H1 (cell line): Measurements from ENCODE around the gene CPZ. TPM values are rescaled to one million over a fixed set of nuclear protein-coding genes. Genes with fewer than 3 reads are reported as not detected.

Experiments used
- CTCF ChIA-PET: fragments of 300-600 bp; sonication (Branson Sonifier 250); formaldehyde crosslinking; loops from one replicate; lab custom pipeline; 2021; ENCODE audit not compliant: partially characterized antibody; lab: Charles Lee
- POLR2A ChIA-PET: fragments of 300-600 bp; sonication (Branson Sonifier 250); formaldehyde crosslinking; loops from one replicate; lab custom pipeline; 2021; ENCODE audit warnings: inconsistent platforms; ENCODE audit not compliant: partially characterized antibody; lab: Charles Lee
- DNase-seq, 2 experiments: peaks; one replicate each; pipeline versions ENCODE4 v3.0.0 to v3.0.0-alpha.2; 2010 to 2022; ENCODE audit warnings: low spot score in 2 of 2, low read depth in 1 of 2, mixed read lengths in 1 of 2
- FAIRE-seq: peaks from 2 replicates; lab custom pipeline; 2011; peaks lifted over from hg19 to GRCh38; lab: Jason Lieb, UNC
- H2AFZ ChIP-seq: 2 replicates; pipeline ENCODE4 v1.8.1; 2012; ENCODE audit warnings: low read length, inconsistent platforms
- H2AK5ac ChIP-seq: 2 replicates; pipeline ENCODE4 v1.6.1; 2013; ENCODE audit warnings: low read depth, low read length
- H2BK120ac ChIP-seq: replicated peaks from 2 replicates; pipeline ENCODE3; 2013; ENCODE audit warnings: low read depth, low read length, inconsistent platforms
- H2BK12ac ChIP-seq: 2 replicates; pipeline ENCODE4 v1.6.1; 2013; ENCODE audit warnings: low read depth, low read length
- H2BK15ac ChIP-seq: 2 replicates; pipeline ENCODE4 v1.6.1; 2013; ENCODE audit warnings: low read length
- H2BK20ac ChIP-seq: 2 replicates; pipeline ENCODE4 v1.6.1; 2013; ENCODE audit warnings: low read length
- H2BK5ac ChIP-seq: 2 replicates; pipeline ENCODE4 v1.6.1; 2013; ENCODE audit warnings: low read depth, low read length
- H3K14ac ChIP-seq: 2 replicates; pipeline ENCODE4 v1.6.1; 2013; ENCODE audit warnings: inconsistent platforms; ENCODE audit not compliant: insufficient read length
- H3K18ac ChIP-seq: 2 replicates; pipeline ENCODE4 v1.6.1; 2013; ENCODE audit warnings: low read length; ENCODE audit errors: extremely low read depth
- H3K23ac ChIP-seq: 2 replicates; pipeline ENCODE4 v1.6.1; 2013; ENCODE audit warnings: inconsistent platforms; ENCODE audit not compliant: insufficient read length
- H3K23me2 ChIP-seq: 2 replicates; pipeline ENCODE4 v1.6.1; 2013; ENCODE audit warnings: low read depth, low read length
- H3K27ac ChIP-seq: 2 replicates; pipeline ENCODE4 v1.6.1; 2011; ENCODE audit warnings: low read depth, low read length, inconsistent platforms
- H3K27me3 ChIP-seq, 4 experiments: replicated peaks in 1 of 4; 1 replicate in 1 of 4; 2 replicates in 3 of 4; pipeline versions ENCODE4 v1.6.1 to v1.8.1; 2011 to 2013; ENCODE audit warnings: low read length in 3 of 4, mild to moderate bottlenecking in 3 of 4, inconsistent platforms in 2 of 4, mixed read lengths in 2 of 4, moderate library complexity in 1 of 4; ENCODE audit not compliant: control insufficient read depth in 3 of 4, insufficient read depth in 3 of 4; ENCODE audit errors: extremely low read depth in 1 of 4
- H3K36me3 ChIP-seq, 4 experiments: 2 replicates each; pipeline versions ENCODE4 v1.6.1 to v1.8.1; 2011 to 2013; ENCODE audit warnings: mild to moderate bottlenecking in 4 of 4, low read length in 3 of 4, moderate library complexity in 2 of 4, control low read depth in 1 of 4, inconsistent platforms in 1 of 4; ENCODE audit not compliant: insufficient read depth in 4 of 4, control insufficient read depth in 2 of 4
- H3K4ac ChIP-seq: replicated peaks from 2 replicates; pipeline ENCODE3; 2013; ENCODE audit warnings: low read length, low read depth, mixed read lengths, inconsistent platforms; ENCODE audit not compliant: insufficient read length
- H3K4me1 ChIP-seq, 4 experiments: replicated peaks in 1 of 4; 1 replicate in 1 of 4; 2 replicates in 3 of 4; pipeline versions ENCODE4 v1.6.1 to v1.8.1; 2011 to 2013; ENCODE audit warnings: low read length in 3 of 4, inconsistent platforms in 2 of 4, mixed read lengths in 1 of 4; ENCODE audit not compliant: insufficient read depth in 4 of 4, control insufficient read depth in 3 of 4
- H3K4me2 ChIP-seq, 2 experiments: 2 replicates each; pipeline versions ENCODE4 v1.6.1 to v1.8.1; 2011 to 2013; ENCODE audit warnings: low read depth in 2 of 2, low read length in 2 of 2, control low read depth in 1 of 2, inconsistent platforms in 1 of 2, mild to moderate bottlenecking in 1 of 2; ENCODE audit not compliant: insufficient read depth in 1 of 2
- H3K4me3 ChIP-seq, 4 experiments: fragments of 200-600, 300-600 bp in 1 of 4; sonication (generic), shearing (Covaris generic), sonication (Bioruptor Twin) in 1 of 4; 2 replicates each; pipeline versions ENCODE4 v1.5.1 to v1.8.1; 2011 to 2016; ENCODE audit warnings: low read length in 4 of 4, low read depth in 3 of 4, control low read depth in 2 of 4, inconsistent platforms in 2 of 4, mild to moderate bottlenecking in 2 of 4, mixed read lengths in 1 of 4, moderate library complexity in 1 of 4; ENCODE audit not compliant: insufficient read depth in 2 of 4; ENCODE audit errors: extremely low read depth in 1 of 4
- H3K56ac ChIP-seq: replicated peaks from 2 replicates; pipeline ENCODE3; 2013; ENCODE audit warnings: low read depth, mild to moderate bottlenecking, mixed read lengths, low read length, inconsistent platforms; ENCODE audit not compliant: insufficient read length
- H3K79me1 ChIP-seq: 2 replicates; pipeline ENCODE4 v1.6.1; 2013; ENCODE audit warnings: low read depth, low read length, control low read depth
- H3K79me2 ChIP-seq, 2 experiments: 2 replicates each; pipeline versions ENCODE4 v1.6.1 to v1.8.1; 2012 to 2013; ENCODE audit warnings: low read length in 2 of 2, mild to moderate bottlenecking in 2 of 2, inconsistent platforms in 1 of 2; ENCODE audit not compliant: insufficient read depth in 2 of 2, control insufficient read depth in 1 of 2
- H3K9ac ChIP-seq, 4 experiments: replicated peaks in 1 of 4; 1 replicate in 1 of 4; 2 replicates in 3 of 4; pipeline versions ENCODE4 v1.6.1 to v1.8.1; 2011 to 2013; ENCODE audit warnings: low read depth in 3 of 4, low read length in 3 of 4, control low read depth in 2 of 4, mild to moderate bottlenecking in 2 of 4, moderate library complexity in 2 of 4, inconsistent platforms in 1 of 4; ENCODE audit errors: extremely low read depth in 1 of 4
- H3K9me3 ChIP-seq, 2 experiments: 2 replicates each; pipeline versions ENCODE4 v1.6.1 to v1.8.1; 2012 to 2013; ENCODE audit warnings: mild to moderate bottlenecking in 2 of 2, moderate library complexity in 2 of 2, control low read depth in 1 of 2, inconsistent platforms in 1 of 2, low read depth in 1 of 2, low read length in 1 of 2, mixed read lengths in 1 of 2; ENCODE audit not compliant: insufficient read depth in 2 of 2
- H4K20me1 ChIP-seq, 2 experiments: replicated peaks in 1 of 2; 2 replicates each; pipeline versions ENCODE3 to v1.8.1; 2011 to 2013; ENCODE audit warnings: inconsistent platforms in 2 of 2, low read length in 2 of 2, mild to moderate bottlenecking in 1 of 2; ENCODE audit not compliant: insufficient read depth in 2 of 2, control insufficient read depth in 1 of 2
- H4K5ac ChIP-seq: 2 replicates; pipeline ENCODE4 v1.6.1; 2013; ENCODE audit warnings: low read length, low read depth, mixed read lengths, inconsistent platforms; ENCODE audit not compliant: insufficient read length
- H4K8ac ChIP-seq: 2 replicates; pipeline ENCODE4 v1.8.0; 2013; ENCODE audit warnings: mild to moderate bottlenecking, moderate library complexity, low read length, inconsistent platforms; ENCODE audit not compliant: insufficient read depth; ENCODE audit errors: extremely low read depth
- H4K91ac ChIP-seq: replicated peaks from 2 replicates; pipeline ENCODE3; 2013; ENCODE audit warnings: low read length, mixed read lengths, inconsistent platforms; ENCODE audit not compliant: insufficient read length
- CBX5 ChIP-seq: fragments of 300-800, 300-1000 bp; sonication (generic); IDR thresholded peaks from 2 replicates; pipeline ENCODE4 v1.7.1; 2016; ENCODE audit warnings: antibody characterized with exemption, low read length, low read depth
- CHD2 ChIP-seq: IDR thresholded peaks from 2 replicates; pipeline ENCODE4 v1.6.1; 2012; ENCODE audit warnings: low read length, improper control_type of control experiment
- EGR1 ChIP-seq: IDR thresholded peaks from 2 replicates; pipeline ENCODE4 v1.6.1; 2011; ENCODE audit warnings: low read depth, low read length, borderline replicate concordance
- KDM1A ChIP-seq: fragments of 200-600, 300-600 bp; sonication (generic); IDR thresholded peaks from 2 replicates; pipeline ENCODE4 v1.7.1; 2016; ENCODE audit warnings: mild to moderate bottlenecking, low read length, borderline replicate concordance
- NANOG ChIP-seq: IDR thresholded peaks from 2 replicates; pipeline ENCODE4 v1.6.1; 2011; ENCODE audit warnings: low read length, low read depth, mild to moderate bottlenecking, inconsistent platforms; ENCODE audit not compliant: insufficient read depth, poor library complexity, severe bottlenecking
- NRF1 ChIP-seq: IDR thresholded peaks from 2 replicates; pipeline ENCODE4 v1.6.1; 2011; ENCODE audit warnings: mild to moderate bottlenecking, low read depth, low read length, improper control_type of control experiment
- POLR2AphosphoS5 ChIP-seq: IDR thresholded peaks from 2 replicates; pipeline ENCODE4 v1.6.1; 2011; ENCODE audit warnings: low read depth, low read length
- RAD21 ChIP-seq, 2 experiments: IDR thresholded peaks in 1 of 2; conservative IDR thresholded peaks in 1 of 2; 2 replicates each; pipeline ENCODE4 v1.6.1; 2011; ENCODE audit warnings: low read depth in 2 of 2, low read length in 2 of 2, improper control_type of control experiment in 1 of 2, inconsistent platforms in 1 of 2, mild to moderate bottlenecking in 1 of 2, moderate library complexity in 1 of 2
- RBBP5 ChIP-seq: IDR thresholded peaks from 2 replicates; pipeline ENCODE4 v1.7.1; 2012; ENCODE audit warnings: low read depth, mild to moderate bottlenecking, inconsistent platforms, low read length, moderate library complexity, borderline replicate concordance
- SAP30 ChIP-seq: fragments of 300-600 bp; sonication (generic); IDR thresholded peaks from 2 replicates; pipeline ENCODE4 v1.7.1; 2012; ENCODE audit warnings: low read length, moderate library complexity, mild to moderate bottlenecking, inconsistent platforms; ENCODE audit not compliant: insufficient read depth, insufficient replicate concordance
- SIN3A ChIP-seq, 2 experiments: IDR thresholded peaks in 1 of 2; conservative IDR thresholded peaks in 1 of 2; 2 replicates each; pipeline ENCODE4 v1.6.1; 2011 to 2012; ENCODE audit warnings: low read length in 2 of 2, improper control_type of control experiment in 1 of 2, low read depth in 1 of 2, mild to moderate bottlenecking in 1 of 2
- SP4 ChIP-seq: IDR thresholded peaks from 2 replicates; pipeline ENCODE4 v1.6.1; 2012; ENCODE audit warnings: low read length, inconsistent platforms
- YY1 ChIP-seq: IDR thresholded peaks from 2 replicates; pipeline ENCODE4 v1.6.1; 2011; ENCODE audit warnings: low read depth, mild to moderate bottlenecking, low read length
- WGBS, 2 experiments: shearing (Covaris generic) in 1 of 2; methylation state at CpG; one replicate each; pipeline versions ENCODE4 v1.1.6 to v1.1.7; 2013 to 2015; ENCODE audit warnings: low lambda C conversion rate in 2 of 2, mixed read lengths in 2 of 2, inconsistent platforms in 1 of 2, low coverage in 1 of 2, missing lambda C conversion rate in 1 of 2; ENCODE audit not compliant: insufficient replicate concordance in 2 of 2, insufficient coverage in 1 of 2, insufficient read length in 1 of 2; ENCODE audit errors: extremely low coverage in 1 of 2, missing lambda C conversion rate in 1 of 2; 5-methylcytosine and 5-hydroxymethylcytosine counted together
- polyA plus RNA-seq, 7 experiments: library from polyadenylated mRNA; depleted of rRNA in 3 of 7; stranded (reverse) in 5 of 7; unstranded in 2 of 7; fragments of >200 nt in 5 of 7; fragments of 200-250 nt in 2 of 7; gene quantifications; 1 replicate in 5 of 7; 2 replicates in 1 of 7; 4 replicates in 1 of 7; pipeline versions ENCODE4 v1.2.1 to v1.2.3, GENCODE V29; 2011 to 2013; ENCODE audit warnings: missing spikeins in 2 of 7, mixed read lengths in 2 of 7
- total RNA-seq: library from RNA; stranded (reverse); fragmentation: NEBNext Ultra II Directional; extraction: Animal tissue kit (Norgen Biotek cat#: 25700); gene quantifications from 2 replicates; pipeline ENCODE4 v1.2.1, GENCODE V29; 2021

CPZ gene
- total and polyA plus RNA-seq, 2 of the 8 experiments (the other 6 are each of a cell fraction or from before 2014, with no cell fraction given) = 28.8 to 40.7 TPM

DNA sequence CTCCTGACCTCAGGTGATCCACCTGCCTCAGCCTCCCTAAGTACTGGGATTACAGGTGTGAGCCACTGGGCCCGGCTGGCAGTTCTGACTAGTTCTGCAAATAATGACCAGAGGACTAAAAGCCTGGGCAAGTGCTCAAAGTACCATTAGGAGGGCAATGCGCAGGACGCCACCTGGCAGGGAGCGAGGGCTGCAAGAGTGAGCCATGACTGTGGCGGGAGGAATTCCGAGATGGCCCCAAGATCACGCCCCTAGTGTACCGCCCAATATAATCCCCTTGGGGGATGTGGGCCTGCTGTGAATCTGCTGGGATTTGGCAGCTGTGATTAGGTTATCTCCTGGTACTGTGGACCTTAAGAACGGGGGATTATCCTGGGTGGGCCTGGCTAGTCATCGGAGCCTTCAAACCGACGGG, 38.6 kb upstream of the CPZ start:
- no peak overlapping the region for H2AK5ac ChIP-seq
- H3K14ac ChIP-seq = no peak overlapping the region
- H3K4ac ChIP-seq = no peak overlapping the region
- H2BK120ac ChIP-seq = no peak overlapping the region
- H3K79me2 ChIP-seq = no peaks in the 10 kb centered on the region
- H3K79me1 ChIP-seq = no peaks in the 10 kb centered on the region
- H2BK20ac ChIP-seq = no peak overlapping the region
- H3K4me2 ChIP-seq = no peak overlapping the region
- H2BK12ac ChIP-seq = no peak overlapping the region
- no peak overlapping the region for H4K5ac ChIP-seq
- no peaks in the 10 kb centered on the region for H3K27me3 ChIP-seq
- no peak overlapping the region for H2AFZ ChIP-seq
- no peak for DNase-seq
- no peaks in the 10 kb centered on the region for H3K23me2 ChIP-seq
- ChIA-PET POLR2A (interaction anchor here (0.9 kb wide), 1 partner anchor 14 kb away, joined by 3 read pairs; no protein-coding TSS in a partner anchor), CTCF (interaction anchor here (0.9 to 14.7 kb wide), 9 partner anchors 16 to 83 kb away, joined by 3 to 237 read pairs (median 5); partner anchors contain the start of gene CPZ)
- no peak overlapping the region for H2BK5ac ChIP-seq
- no peak overlapping the region for H2BK15ac ChIP-seq
- H3K23ac ChIP-seq = no peak overlapping the region
- TF ChIP-seq RAD21 (IDR thresholded peaks at IDR 0.05 in 1 of 2, conservative IDR thresholded peaks at IDR 0.05 in 1 of 2; ENCODE audit: low read depth in 2 of 2, low read length in 2 of 2) = no peak
- no peak for TF ChIP-seq POLR2AphosphoS5
- no peak for TF ChIP-seq EGR1
- no peak for TF ChIP-seq CBX5
- TF ChIP-seq SAP30 = no peak
- no peak for TF ChIP-seq RBBP5
- no peak for TF ChIP-seq NRF1
- TF ChIP-seq YY1 = no peak
- no peak for TF ChIP-seq NANOG
- TF ChIP-seq KDM1A = no peak
- TF ChIP-seq CHD2 = no peak
- TF ChIP-seq SIN3A (conservative IDR thresholded peaks at IDR 0.05 in 1 of 2, IDR thresholded peaks at IDR 0.05 in 1 of 2; ENCODE audit: low read depth in 1 of 2, low read length in 2 of 2) = no peak
- no peak for TF ChIP-seq SP4
- no peaks in the 10 kb centered on the region for H3K9me3 ChIP-seq
- no peak overlapping the region for H4K91ac ChIP-seq
- 85% methylated on average over 12 of the region's 12 CpGs; no CpG with 5 or more reads in 1 of the 2 experiments for WGBS, 2 experiments
- no peak overlapping the region for H4K8ac ChIP-seq
- no peak overlapping the region for H3K27ac ChIP-seq
- H3K18ac ChIP-seq = no peak overlapping the region; the same call in 1 of the 2 replicates
- no peak overlapping the region for H3K4me3 ChIP-seq
- no peak for FAIRE-seq
- no peaks in the 10 kb centered on the region; a peak in 1 of 7 replicates for H3K4me1 ChIP-seq
- no peaks in the 10 kb centered on the region for H3K36me3 ChIP-seq
- no peak overlapping the region for H3K9ac ChIP-seq
- no peaks in the 10 kb centered on the region for H4K20me1 ChIP-seq
- no peak overlapping the region for H3K56ac ChIP-seq
